H9 (cell line): Measurements from ENCODE around the gene ZNHIT6. TPM values are rescaled to one million over a fixed set of nuclear protein-coding genes. Genes with fewer than 3 reads are reported as not detected.
A peak's percentile ranks its signal among the peaks of the same experiment; 100 is the strongest.

Experiments
- DNase-seq: peaks from one replicate; pipeline ENCODE4 v3.0.0-alpha.2; 2017
- H2AFZ ChIP-seq: one replicate; pipeline ENCODE4 v1.6.1; 2013; ENCODE audit warnings: mild to moderate bottlenecking, low read length, control low read depth, moderate library complexity
- H2AK5ac ChIP-seq: 2 replicates; pipeline ENCODE4 v1.6.1; 2013; ENCODE audit warnings: low read length, control low read depth, mixed read lengths; ENCODE audit not compliant: insufficient read length
- H2BK120ac ChIP-seq: one replicate; pipeline ENCODE4 v1.6.1; 2013; ENCODE audit warnings: low read depth, mild to moderate bottlenecking, low read length, control low read depth, inconsistent platforms; ENCODE audit not compliant: poor library complexity, severe bottlenecking
- H2BK12ac ChIP-seq: 2 replicates; pipeline ENCODE4 v1.6.1; 2013; ENCODE audit warnings: low read length, control low read depth, mixed read lengths, low read depth; ENCODE audit not compliant: insufficient read length
- H2BK15ac ChIP-seq: 2 replicates; pipeline ENCODE4 v1.6.1; 2013; ENCODE audit warnings: low read depth, low read length, control low read depth
- H2BK20ac ChIP-seq: one replicate; pipeline ENCODE4 v1.6.1; 2013; ENCODE audit warnings: low read depth, mild to moderate bottlenecking, low read length, control low read depth, inconsistent platforms; ENCODE audit not compliant: poor library complexity, severe bottlenecking
- H2BK5ac ChIP-seq: 2 replicates; pipeline ENCODE4 v1.6.1; 2013; ENCODE audit warnings: low read length, control low read depth, mixed read lengths; ENCODE audit not compliant: insufficient read length
- H3K14ac ChIP-seq: 2 replicates; pipeline ENCODE4 v1.6.1; 2013; ENCODE audit warnings: low read length, control low read depth; ENCODE audit not compliant: insufficient read depth
- H3K18ac ChIP-seq: 2 replicates; pipeline ENCODE4 v1.6.1; 2013; ENCODE audit warnings: low read depth, mild to moderate bottlenecking, mixed read lengths, low read length, control low read depth; ENCODE audit not compliant: insufficient read length
- H3K23ac ChIP-seq: 2 replicates; pipeline ENCODE4 v1.6.1; 2013; ENCODE audit warnings: low read length, control low read depth, mixed read lengths, low read depth; ENCODE audit not compliant: insufficient read length
- H3K23me2 ChIP-seq: 2 replicates; pipeline ENCODE4 v1.6.1; 2013; ENCODE audit warnings: low read depth, mild to moderate bottlenecking, mixed read lengths, low read length, control low read depth; ENCODE audit not compliant: insufficient read length, poor library complexity, severe bottlenecking
- H3K27ac ChIP-seq: 2 replicates; pipeline ENCODE4 v1.5.1; 2013; ENCODE audit warnings: low read length, control low read depth, mixed read lengths, low read depth; ENCODE audit not compliant: insufficient read length
- H3K27me3 ChIP-seq: 2 replicates; pipeline ENCODE4 v1.6.1; 2013; ENCODE audit warnings: low read length, control low read depth, inconsistent platforms; ENCODE audit not compliant: insufficient read depth
- H3K4ac ChIP-seq: 2 replicates; pipeline ENCODE4 v1.6.1; 2013; ENCODE audit warnings: low read depth, mild to moderate bottlenecking, control low read depth, inconsistent platforms, low read length, moderate library complexity
- H3K4me1 ChIP-seq: 2 replicates; pipeline ENCODE4 v1.6.1; 2013; ENCODE audit warnings: low read length, control low read depth, inconsistent platforms; ENCODE audit not compliant: insufficient read depth
- H3K4me2 ChIP-seq: 2 replicates; pipeline ENCODE4 v1.6.1; 2013; ENCODE audit warnings: low read length, control low read depth, mixed read lengths; ENCODE audit not compliant: insufficient read length, insufficient read depth
- H3K56ac ChIP-seq: 2 replicates; pipeline ENCODE4 v1.6.1; 2013; ENCODE audit warnings: low read depth, mild to moderate bottlenecking, mixed read lengths, low read length, control low read depth; ENCODE audit not compliant: insufficient read length
- H3K79me1 ChIP-seq: 2 replicates; pipeline ENCODE4 v1.6.1; 2013; ENCODE audit warnings: low read depth, mild to moderate bottlenecking, moderate library complexity, low read length, control low read depth, inconsistent platforms; ENCODE audit not compliant: insufficient read depth, poor library complexity, severe bottlenecking
- H3K79me2 ChIP-seq: 2 replicates; pipeline ENCODE4 v1.6.1; 2013; ENCODE audit warnings: low read length, control low read depth, inconsistent platforms; ENCODE audit not compliant: insufficient read depth
- H3K9ac ChIP-seq: 2 replicates; pipeline ENCODE4 v1.6.1; 2013; ENCODE audit warnings: low read length, control low read depth, mixed read lengths; ENCODE audit not compliant: insufficient read length; ENCODE audit errors: extremely low read depth
- H3K9me3 ChIP-seq: one replicate; pipeline ENCODE4 v1.6.1; 2013; ENCODE audit warnings: low read depth, low read length, inconsistent platforms; ENCODE audit not compliant: control insufficient read depth
- H3T11ph ChIP-seq: one replicate; pipeline ENCODE4 v1.6.1; 2013; ENCODE audit warnings: mild to moderate bottlenecking, low read length, control low read depth, inconsistent platforms
- H4K20me1 ChIP-seq: one replicate; pipeline ENCODE4 v1.6.1; 2013; ENCODE audit not compliant: control insufficient read depth, insufficient read length, insufficient read depth
- H4K5ac ChIP-seq: 2 replicates; pipeline ENCODE4 v1.6.1; 2013; ENCODE audit warnings: low read depth, mild to moderate bottlenecking, mixed read lengths, low read length, control low read depth; ENCODE audit not compliant: insufficient read length
- H4K8ac ChIP-seq: replicated peaks from 2 replicates; pipeline ENCODE4 v1.6.1; 2013; ENCODE audit warnings: low read length, control low read depth, mixed read lengths, low read depth; ENCODE audit not compliant: insufficient read length
- H4K91ac ChIP-seq: 2 replicates; pipeline ENCODE4 v1.6.1; 2013; ENCODE audit warnings: low read depth, mild to moderate bottlenecking, moderate library complexity, mixed read lengths, low read length, control low read depth; ENCODE audit not compliant: insufficient read length
- H3K27ac Mint-ChIP-seq, 3 experiments: 2 replicates in 2 of 3; 3 replicates in 1 of 3; pipeline ENCODE4 v1.8.0; 2020 to 2021; ENCODE audit warnings: mixed read lengths in 3 of 3, mild to moderate bottlenecking in 1 of 3, moderate library complexity in 1 of 3
- H3K27me3 Mint-ChIP-seq: 2 replicates; pipeline ENCODE4 v1.8.0; 2021; ENCODE audit warnings: low read depth, mild to moderate bottlenecking, moderate library complexity, mixed read lengths
- H3K36me3 Mint-ChIP-seq, 3 experiments: 2 replicates in 2 of 3; 3 replicates in 1 of 3; pipeline ENCODE4 v1.8.0; 2020 to 2021; ENCODE audit warnings: low read depth in 3 of 3, mixed read lengths in 3 of 3; ENCODE audit not compliant: insufficient read depth in 1 of 3
- H3K4me1 Mint-ChIP-seq, 2 experiments: 2 replicates each; pipeline ENCODE4 v1.8.0; 2020; ENCODE audit warnings: mixed read lengths in 2 of 2
- H3K4me3 Mint-ChIP-seq, 2 experiments: 2 replicates in 1 of 2; 3 replicates in 1 of 2; pipeline ENCODE4 v1.8.0; 2020 to 2021; ENCODE audit warnings: mild to moderate bottlenecking in 2 of 2, mixed read lengths in 2 of 2, moderate library complexity in 1 of 2
- H3K9me3 Mint-ChIP-seq, 2 experiments: 2 replicates in 1 of 2; 3 replicates in 1 of 2; pipeline ENCODE4 v1.8.0; 2020; ENCODE audit warnings: mild to moderate bottlenecking in 2 of 2, mixed read lengths in 2 of 2, moderate library complexity in 1 of 2
- CTCF ChIP-seq: fragments of 200-600 bp; sonication (generic); conservative IDR thresholded peaks from 3 replicates; pipeline ENCODE4 v1.8.0; 2021; ENCODE audit warnings: antibody characterized with exemption, mild to moderate bottlenecking
- WGBS: extraction: QIAGEN DNeasy Blood & Tissue Kit; methylation state at CpG from one replicate; pipeline ENCODE4 v1.1.7; 2013; ENCODE audit warnings: missing lambda C conversion rate, low lambda C conversion rate, mixed read lengths; ENCODE audit not compliant: insufficient read length; ENCODE audit errors: extremely low coverage; 5-methylcytosine and 5-hydroxymethylcytosine counted together
- total RNA-seq: library from RNA; stranded (reverse); gene quantifications from 2 replicates; pipeline ENCODE4 v1.2.1, GENCODE V29; 2021

Gene ZNHIT6
- total RNA-seq, 1 experiment from 2014 or later: 21.5 TPM

DNA sequence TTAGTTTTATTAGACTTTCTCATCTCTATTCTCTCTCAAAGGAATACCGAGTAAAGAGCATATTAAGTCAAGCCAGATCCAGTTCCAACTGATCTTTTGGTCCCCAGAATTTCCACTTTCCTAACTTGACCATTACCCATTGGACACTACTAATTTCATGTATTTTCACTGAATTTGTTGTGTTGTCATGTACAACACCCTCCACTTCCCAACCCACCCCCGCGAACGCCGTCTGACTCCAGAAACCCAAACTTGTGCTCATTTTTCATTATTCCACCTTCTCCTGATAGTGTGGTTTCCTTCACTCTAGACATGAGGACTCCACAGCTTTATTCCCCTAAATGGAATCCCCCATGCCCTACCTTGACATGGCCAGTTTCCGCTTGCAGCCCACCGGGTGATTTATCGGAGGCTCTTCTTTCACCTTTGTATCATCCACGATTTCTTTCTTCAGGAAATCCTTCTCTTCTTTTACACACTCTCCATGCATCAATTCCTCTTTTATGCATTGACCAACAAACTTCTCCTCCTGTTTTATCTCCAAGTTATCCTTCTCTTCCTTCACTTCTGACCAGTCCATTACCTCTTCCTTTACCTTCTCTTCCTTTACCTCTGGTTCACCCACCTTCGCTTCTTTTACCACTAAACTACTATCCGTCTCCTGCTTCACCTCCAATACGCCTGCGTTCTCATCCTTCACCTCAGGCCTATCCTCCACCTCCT, 805 bp downstream of the ZNHIT6 start:
- Histone ChIP-seq H3K79me1 (no peaks in the 10 kb centered on the region), H3K4me2 (peak overlapping the region; percentile 98), H3K18ac (no peak overlapping the region), H3K79me2 (peaks cover 16% of the 10 kb centered on the region; the same call in 1 of the 2 replicates), H3K23ac (no peak overlapping the region), H2BK5ac (no peak overlapping the region), H2AFZ (peak overlapping the region; percentile 32), H3K23me2 (peaks cover 8% of the 10 kb centered on the region), H4K5ac (peak overlapping the region; percentile 2), H3K4ac (no peak overlapping the region), H3T11ph (no peak overlapping the region), H3K27me3 (no peaks in the 10 kb centered on the region), H3K14ac (peak overlapping the region; percentile 81), H3K56ac (peak overlapping the region; percentile 63), H2BK12ac (no peak overlapping the region), H4K20me1 (no peaks in the 10 kb centered on the region), H2BK15ac (no peak overlapping the region), H2BK120ac (no peak overlapping the region), H3K9me3 (no peaks in the 10 kb centered on the region), H3K27ac (peak overlapping the region; percentile 9), H2AK5ac (no peak overlapping the region), H3K9ac (peak overlapping the region; percentile 88), H2BK20ac (no peak overlapping the region), H4K8ac (no peak overlapping the region), H3K4me1 (peaks cover 2% of the 10 kb centered on the region; the same call in 1 of the 2 replicates), H4K91ac (no peak overlapping the region)
- DNase-seq: no peak
- WGBS: no CpG with 5 or more reads among the region's 13 CpGs
- H3K27ac Mint-ChIP-seq: no peak overlapping the region
- peaks cover 2 to 4% of the 10 kb centered on the region in 2 experiments; a peak in 1 of 4 replicates for H3K4me1 Mint-ChIP-seq
- TF ChIP-seq CTCF: no peak
- peaks cover 13 to 26% (median 25%) of the 10 kb centered on the region in 3 experiments; a peak in 6 of 7 replicates for H3K36me3 Mint-ChIP-seq
- H3K27me3 Mint-ChIP-seq: no peaks in the 10 kb centered on the region
- H3K4me3 Mint-ChIP-seq: no peak overlapping the region
- no peaks in the 10 kb centered on the region for H3K9me3 Mint-ChIP-seq
